GM20000 (cell line): ENCODE data around the gene ARHGAP40.
A peak's percentile ranks its signal among the peaks of the same experiment; 100 is the strongest.

ENCODE experiments used
- DNase-seq: peaks from one replicate; pipeline ENCODE4 v3.0.0; 2012; ENCODE audit warnings: low spot score
- TF ChIP-seq, protein P1 (sequence below): IDR thresholded peaks from 2 replicates; pipeline ENCODE4 v1.5.1; 2012; ENCODE audit warnings: mild to moderate bottlenecking, control low read depth; ENCODE audit errors: extremely low read depth, missing control alignments

The ARHGAP40 gene

DNA sequence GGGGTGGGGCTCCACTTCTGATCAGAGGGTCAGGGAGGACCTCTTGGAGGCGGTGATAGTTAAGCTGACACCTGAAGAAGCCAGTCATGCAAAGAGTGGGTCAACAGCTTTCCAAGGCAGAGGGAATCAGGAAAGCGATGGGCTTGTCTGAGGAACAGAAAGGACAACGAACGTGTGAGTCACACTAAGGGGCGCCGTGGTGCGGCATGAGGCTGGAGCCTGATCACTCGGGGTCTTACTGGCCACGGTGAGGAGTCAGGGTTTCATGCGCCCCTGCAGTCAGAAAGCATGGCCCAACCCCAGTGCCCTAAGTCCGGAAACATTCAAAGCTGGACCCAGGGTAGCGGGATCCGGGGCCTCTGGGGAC is 72.1 kb downstream of the ARHGAP40 start:
- TF ChIP-seq, protein P1, sequence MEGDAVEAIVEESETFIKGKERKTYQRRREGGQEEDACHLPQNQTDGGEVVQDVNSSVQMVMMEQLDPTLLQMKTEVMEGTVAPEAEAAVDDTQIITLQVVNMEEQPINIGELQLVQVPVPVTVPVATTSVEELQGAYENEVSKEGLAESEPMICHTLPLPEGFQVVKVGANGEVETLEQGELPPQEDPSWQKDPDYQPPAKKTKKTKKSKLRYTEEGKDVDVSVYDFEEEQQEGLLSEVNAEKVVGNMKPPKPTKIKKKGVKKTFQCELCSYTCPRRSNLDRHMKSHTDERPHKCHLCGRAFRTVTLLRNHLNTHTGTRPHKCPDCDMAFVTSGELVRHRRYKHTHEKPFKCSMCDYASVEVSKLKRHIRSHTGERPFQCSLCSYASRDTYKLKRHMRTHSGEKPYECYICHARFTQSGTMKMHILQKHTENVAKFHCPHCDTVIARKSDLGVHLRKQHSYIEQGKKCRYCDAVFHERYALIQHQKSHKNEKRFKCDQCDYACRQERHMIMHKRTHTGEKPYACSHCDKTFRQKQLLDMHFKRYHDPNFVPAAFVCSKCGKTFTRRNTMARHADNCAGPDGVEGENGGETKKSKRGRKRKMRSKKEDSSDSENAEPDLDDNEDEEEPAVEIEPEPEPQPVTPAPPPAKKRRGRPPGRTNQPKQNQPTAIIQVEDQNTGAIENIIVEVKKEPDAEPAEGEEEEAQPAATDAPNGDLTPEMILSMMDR, result no peak
- DNase-seq, result no peak

DNA sequence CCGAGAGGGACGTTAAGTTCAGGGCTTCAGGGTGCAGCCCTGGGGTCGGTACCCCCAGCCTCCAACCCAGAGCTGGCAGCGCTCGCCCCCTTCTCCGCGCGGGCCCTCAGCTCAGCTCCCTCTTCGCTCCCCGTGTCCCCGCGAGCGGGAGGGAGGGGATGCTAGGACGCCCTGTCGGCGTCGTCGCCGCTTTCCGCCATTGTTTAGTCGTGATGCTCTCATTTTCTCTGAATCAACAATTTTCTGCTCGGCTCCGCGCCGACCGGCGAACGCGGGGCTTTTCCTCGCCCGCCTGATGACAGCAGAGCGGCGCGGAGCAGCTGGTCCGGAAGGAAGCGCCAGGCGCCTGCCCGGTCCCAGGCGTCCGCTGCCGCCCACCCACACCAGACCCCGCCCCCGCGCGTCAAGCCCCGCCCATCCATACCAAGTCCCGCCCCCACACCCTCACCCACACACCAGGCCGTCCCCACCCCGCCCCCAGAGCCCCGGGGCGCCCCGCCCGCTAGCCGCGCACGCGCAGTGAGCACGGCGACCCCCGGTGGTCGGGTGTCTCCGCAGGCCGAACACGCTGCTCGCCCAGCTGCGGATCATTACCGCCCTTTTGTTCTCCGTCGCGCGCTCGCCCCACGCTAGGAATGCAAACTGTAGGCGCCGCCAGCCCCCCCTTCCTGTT is 72.6 kb downstream of the ARHGAP40 start:
- peak; percentile 89 for DNase-seq
- TF ChIP-seq, protein P1, result no peak

- TF ChIP-seq, protein P1, result no peak
- DNase-seq, result no peak
Observed at GRCh38 chr20:38674765-38675133, 73.1 kb downstream of the ARHGAP40 start.

GRCh38 chr20:38676576-38676975 is 75.0 kb downstream of the ARHGAP40 start:
- no peak for DNase-seq

DNA sequence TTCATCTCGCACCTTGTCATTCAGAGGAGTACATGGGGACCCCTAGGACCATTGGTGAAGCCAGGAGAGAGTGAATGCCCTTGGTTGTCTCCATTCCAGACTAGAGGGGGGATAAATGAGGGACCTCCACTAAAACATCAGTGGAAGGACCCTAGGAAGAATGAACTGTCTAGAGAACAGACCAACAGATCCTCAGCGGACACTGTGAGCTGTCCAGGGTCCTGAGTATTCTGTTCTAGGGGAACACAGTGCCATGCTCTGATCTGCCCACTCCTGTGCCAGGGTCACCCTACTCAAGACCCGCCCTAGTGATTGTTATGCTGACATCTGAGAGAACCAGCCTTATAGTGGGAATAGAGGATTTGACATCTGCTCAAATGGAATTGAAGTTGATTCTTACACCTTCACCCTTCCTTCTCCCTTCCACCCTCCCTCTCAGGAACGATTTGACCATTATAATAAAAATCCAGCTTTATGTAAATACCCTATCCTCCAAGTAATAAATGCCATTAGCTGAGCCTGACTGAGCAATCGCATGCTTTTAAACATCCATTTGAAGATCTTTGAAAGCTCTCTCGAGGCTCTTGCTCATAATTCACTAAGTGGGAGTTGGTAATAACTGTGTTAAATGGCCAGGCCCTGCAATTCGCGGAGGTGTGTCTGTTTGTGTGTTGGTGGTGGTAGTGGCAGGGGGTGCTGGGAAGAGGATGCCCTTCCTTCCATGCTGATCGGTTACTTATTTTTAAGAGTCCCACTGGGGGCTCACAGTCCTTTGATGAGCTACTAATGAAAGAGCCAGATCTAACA is 79.1 kb downstream of the ARHGAP40 start:
- peak; percentile 39 for DNase-seq

More at GRCh38 chr20:38676576-38676975, 75.0 kb downstream of the ARHGAP40 start:
- TF ChIP-seq, protein P1, result no peak

DNA sequence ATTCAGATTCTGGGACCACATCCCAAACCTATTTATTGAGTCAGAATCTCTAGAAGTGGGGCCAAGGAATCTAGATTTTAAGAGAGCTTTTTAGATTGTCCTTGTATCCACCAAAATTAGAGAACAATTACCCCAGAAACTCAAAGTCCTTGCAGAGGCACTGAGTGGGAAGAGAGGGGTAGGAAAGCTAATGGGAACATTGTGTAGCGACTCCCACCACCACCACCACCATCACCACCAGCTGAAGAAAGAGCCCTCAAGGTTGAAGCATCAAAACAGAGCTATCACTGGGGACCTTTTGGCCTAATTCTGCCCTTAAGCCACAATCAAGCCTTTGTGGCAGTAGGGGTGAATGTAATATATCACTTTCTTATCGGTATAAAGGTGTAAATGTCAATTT is 83.7 kb downstream of the ARHGAP40 start:
- TF ChIP-seq, protein P1, result no peak
- no peak for DNase-seq

More for the DNA sequence above, 79.1 kb downstream of the ARHGAP40 start:
- TF ChIP-seq, protein P1, result no peak

DNA sequence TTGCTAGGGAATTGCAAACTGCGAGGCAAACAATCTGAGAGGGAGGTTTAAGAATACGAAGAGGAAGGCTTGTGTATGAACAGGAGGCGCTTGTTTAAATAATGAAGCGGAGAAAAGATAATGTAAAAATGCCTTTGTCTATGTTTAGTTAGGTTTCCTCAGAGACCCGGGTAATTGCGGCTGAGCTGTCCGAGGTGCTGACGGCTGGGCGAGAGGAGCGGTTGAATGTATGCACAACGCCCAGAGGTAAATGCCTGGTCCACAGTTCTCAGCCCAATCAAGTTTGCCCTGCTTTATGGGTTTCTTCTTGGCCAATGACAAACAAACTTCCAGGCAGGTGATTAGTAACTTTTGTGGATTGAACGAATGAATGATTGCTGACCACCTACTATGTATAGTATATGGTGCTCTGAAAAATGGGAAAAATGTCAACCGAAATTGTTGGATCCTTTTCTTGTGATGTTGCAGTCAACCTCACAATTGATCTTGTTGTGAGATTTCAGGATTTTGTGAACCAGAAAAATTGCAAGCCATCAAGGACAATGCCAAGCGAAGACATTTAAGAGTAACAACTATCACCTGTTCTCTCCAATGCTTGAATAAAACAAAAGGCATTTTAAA is 84.4 kb downstream of the ARHGAP40 start:
- DNase-seq, result peak; percentile 54
- TF ChIP-seq, protein P1, result no peak
